ENCODE results near the gene APBA1. TPM values are rescaled to one million over a fixed set of nuclear protein-coding genes. Genes with fewer than 3 reads are reported as not detected.
"Not testable (repeated sequence)": the region's sequence is repeated elsewhere in the genome, so short reads cannot be mapped to it uniquely, and the experiment has no call there.

The APBA1 gene
- total and polyA plus RNA-seq, 5 donors from 2014 or later: 0.20 TPM; not detected in 4

GRCh38 chr9:69411931-69412740, 260.0 kb downstream of the APBA1 start:
- Mint-ChIP-seq H3K4me3 (no peak overlapping the region), H3K27ac (no peak overlapping the region), H3K27me3 (peaks cover 4% of the 10 kb centered on the region), H3K9me3 (peaks cover 0 to 3% (median 0%) of the 10 kb centered on the region in 7 donors), H3K4me1 (no peaks in the 10 kb centered on the region), H3K36me3 (no peaks in the 10 kb centered on the region)
- no peaks in the 10 kb centered on the region for H3K9me3 ChIP-seq (ENCODE audit: control insufficient read depth in 2 of 2, low read length in 2 of 2)
- no peaks in the 10 kb centered on the region for H3K4me1 ChIP-seq (ENCODE audit: control insufficient read depth, insufficient read depth, low read length, poor library complexity, severe bottlenecking)
- no peak for DNase-seq
- no peak overlapping the region for H3K4me3 ChIP-seq (ENCODE audit: low read depth, low read length)
- no peak for ATAC-seq (ENCODE audit: low read depth in 2 of 2)
- H3K27ac ChIP-seq (ENCODE audit: insufficient read depth, low read length, poor library complexity, severe bottlenecking): no peak overlapping the region
- no peaks in the 10 kb centered on the region for H3K36me3 ChIP-seq (ENCODE audit: control insufficient read depth, insufficient read depth, low read length)
- no peaks in the 10 kb centered on the region for H3K27me3 ChIP-seq (ENCODE audit: control insufficient read depth, insufficient read depth, low read length)

- H3K27ac ChIP-seq (ENCODE audit: insufficient read depth, low read length, poor library complexity, severe bottlenecking): no peak overlapping the region
- no peak overlapping the region for H3K4me3 Mint-ChIP-seq
Measured at GRCh38 chr9:69411246-69411645, 260.9 kb downstream of the APBA1 start.

GRCh38 chr9:69409936-69410335, 262.2 kb downstream of the APBA1 start:
- DNase-seq; H3K27me3 ChIP-seq (ENCODE audit: control insufficient read depth, insufficient read depth, low read length); H3K9me3 ChIP-seq (ENCODE audit: control insufficient read depth in 2 of 2, low read length in 2 of 2); H3K27ac Mint-ChIP-seq; H3K4me1 ChIP-seq (ENCODE audit: control insufficient read depth, insufficient read depth, low read length, poor library complexity, severe bottlenecking); H3K36me3 Mint-ChIP-seq; H3K4me3 ChIP-seq (ENCODE audit: low read depth, low read length); ATAC-seq (ENCODE audit: low read depth in 2 of 2); H3K4me1 Mint-ChIP-seq; H3K9me3 Mint-ChIP-seq; H3K27ac ChIP-seq (ENCODE audit: insufficient read depth, low read length, poor library complexity, severe bottlenecking); H3K27me3 Mint-ChIP-seq; H3K36me3 ChIP-seq (ENCODE audit: control insufficient read depth, insufficient read depth, low read length); H3K4me3 Mint-ChIP-seq: not testable (repeated sequence)

More at GRCh38 chr9:69411246-69411645, 260.9 kb downstream of the APBA1 start:
- DNase-seq (no peak), ATAC-seq (ENCODE audit: low read depth in 2 of 2) (no peak)
- no peaks in the 10 kb centered on the region for H3K27me3 ChIP-seq (ENCODE audit: control insufficient read depth, insufficient read depth, low read length)
- no peak overlapping the region for H3K27ac Mint-ChIP-seq
- no peaks in the 10 kb centered on the region for H3K4me1 ChIP-seq (ENCODE audit: control insufficient read depth, insufficient read depth, low read length, poor library complexity, severe bottlenecking)
- H3K9me3 Mint-ChIP-seq: peaks cover 0 to 3% (median 0%) of the 10 kb centered on the region in 7 donors
- no peaks in the 10 kb centered on the region for H3K4me1 Mint-ChIP-seq
- no peaks in the 10 kb centered on the region for H3K36me3 ChIP-seq (ENCODE audit: control insufficient read depth, insufficient read depth, low read length)
- H3K27me3 Mint-ChIP-seq: peaks cover 4% of the 10 kb centered on the region
- no peak overlapping the region for H3K4me3 ChIP-seq (ENCODE audit: low read depth, low read length)
- no peaks in the 10 kb centered on the region for H3K9me3 ChIP-seq (ENCODE audit: control insufficient read depth in 2 of 2, low read length in 2 of 2)
- H3K36me3 Mint-ChIP-seq: no peaks in the 10 kb centered on the region

DNA sequence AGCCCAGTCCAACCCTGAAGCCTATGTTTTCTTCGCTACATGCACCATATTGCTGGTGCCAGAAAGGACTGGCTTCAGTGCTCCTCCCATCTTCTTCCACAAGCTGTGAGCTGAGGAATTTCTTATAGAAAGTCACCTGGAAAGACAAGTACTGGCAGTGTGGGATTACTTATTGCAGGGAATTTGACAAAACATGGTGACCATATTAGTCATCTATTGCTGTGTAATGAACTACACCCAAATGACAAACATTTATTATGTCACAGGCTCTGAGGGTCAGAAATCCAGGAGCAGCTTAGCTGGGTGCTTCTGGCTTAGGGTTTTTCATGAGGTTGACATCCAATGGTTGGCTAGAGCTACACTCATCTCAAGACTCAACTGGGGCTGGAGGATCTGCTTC, 271.7 kb downstream of the APBA1 start:
- H3K4me3 ChIP-seq (ENCODE audit: low read depth, low read length): no peak overlapping the region
- Mint-ChIP-seq H3K9me3 (peaks cover 0 to 2% (median 0%) of the 10 kb centered on the region in 7 donors), H3K27me3 (peaks cover 12% of the 10 kb centered on the region), H3K36me3 (no peaks in the 10 kb centered on the region), H3K27ac (no peak overlapping the region), H3K4me1 (no peaks in the 10 kb centered on the region), H3K4me3 (no peak overlapping the region)
- DNase-seq (no peak), ATAC-seq (ENCODE audit: low read depth in 2 of 2) (no peak)
- H3K27ac ChIP-seq (ENCODE audit: insufficient read depth, low read length, poor library complexity, severe bottlenecking): no peak overlapping the region
- H3K27me3 ChIP-seq (ENCODE audit: control insufficient read depth, insufficient read depth, low read length): no peaks in the 10 kb centered on the region
- no peaks in the 10 kb centered on the region for H3K9me3 ChIP-seq (ENCODE audit: control insufficient read depth in 2 of 2, low read length in 2 of 2)
- H3K4me1 ChIP-seq (ENCODE audit: control insufficient read depth, insufficient read depth, low read length, poor library complexity, severe bottlenecking): no peaks in the 10 kb centered on the region
- H3K36me3 ChIP-seq (ENCODE audit: control insufficient read depth, insufficient read depth, low read length): no peaks in the 10 kb centered on the region

GRCh38 chr9:69397384-69398214, 274.6 kb downstream of the APBA1 start:
- Histone ChIP-seq H3K4me1 (ENCODE audit: control insufficient read depth, insufficient read depth, low read length, poor library complexity, severe bottlenecking) (no peaks in the 10 kb centered on the region), H3K4me3 (ENCODE audit: low read depth, low read length) (no peak overlapping the region), H3K36me3 (ENCODE audit: control insufficient read depth, insufficient read depth, low read length) (no peaks in the 10 kb centered on the region), H3K27ac (ENCODE audit: insufficient read depth, low read length, poor library complexity, severe bottlenecking) (no peak overlapping the region), H3K9me3 (ENCODE audit: control insufficient read depth in 2 of 2, low read length in 2 of 2) (no peaks in the 10 kb centered on the region), H3K27me3 (ENCODE audit: control insufficient read depth, insufficient read depth, low read length) (no peaks in the 10 kb centered on the region)
- Mint-ChIP-seq H3K27ac (no peak overlapping the region), H3K4me1 (no peaks in the 10 kb centered on the region), H3K27me3 (peaks cover 12% of the 10 kb centered on the region), H3K36me3 (no peaks in the 10 kb centered on the region), H3K9me3 (peaks cover 0 to 2% (median 0%) of the 10 kb centered on the region in 7 donors), H3K4me3 (no peak overlapping the region)
- DNase-seq (no peak), ATAC-seq (ENCODE audit: low read depth in 2 of 2) (no peak)

- no peak overlapping the region for H3K4me3 ChIP-seq (ENCODE audit: low read depth, low read length)
- no peaks in the 10 kb centered on the region for H3K36me3 Mint-ChIP-seq
- no peak overlapping the region for H3K27ac ChIP-seq (ENCODE audit: insufficient read depth, low read length, poor library complexity, severe bottlenecking)
- no peaks in the 10 kb centered on the region for H3K36me3 ChIP-seq (ENCODE audit: control insufficient read depth, insufficient read depth, low read length)
- H3K27ac Mint-ChIP-seq: no peak overlapping the region
- H3K4me3 Mint-ChIP-seq: no peak overlapping the region
- H3K4me1 ChIP-seq (ENCODE audit: control insufficient read depth, insufficient read depth, low read length, poor library complexity, severe bottlenecking): no peaks in the 10 kb centered on the region
- H3K4me1 Mint-ChIP-seq: no peaks in the 10 kb centered on the region
- DNase-seq (no peak), ATAC-seq (ENCODE audit: low read depth in 2 of 2) (no peak)
- H3K27me3 ChIP-seq (ENCODE audit: control insufficient read depth, insufficient read depth, low read length): no peaks in the 10 kb centered on the region
- H3K9me3 ChIP-seq (ENCODE audit: control insufficient read depth in 2 of 2, low read length in 2 of 2): no peaks in the 10 kb centered on the region
- H3K9me3 Mint-ChIP-seq: no peaks in the 10 kb centered on the region
- H3K27me3 Mint-ChIP-seq: peaks cover 10% of the 10 kb centered on the region
Measured at GRCh38 chr9:69396759-69397158, 275.4 kb downstream of the APBA1 start.

DNA sequence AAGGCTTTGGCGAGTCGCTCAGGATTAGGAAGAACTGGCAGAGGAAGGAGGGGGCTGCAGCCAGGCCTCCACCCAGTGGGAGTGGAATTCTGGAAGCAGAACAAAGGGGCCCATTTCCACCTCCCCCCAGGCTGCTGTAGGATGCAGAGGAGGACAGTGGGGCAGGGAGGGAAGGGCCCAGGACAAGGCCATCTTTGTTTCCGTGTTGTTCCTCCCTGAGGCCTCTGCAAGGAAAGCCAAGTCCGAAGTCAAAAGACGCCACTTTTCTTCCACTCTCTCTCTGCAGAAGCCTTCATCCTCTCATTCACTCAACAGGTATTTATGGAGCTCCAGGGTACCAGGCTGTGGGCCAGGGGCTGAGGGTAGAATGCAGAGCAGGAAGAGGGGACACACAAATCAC, 276.5 kb downstream of the APBA1 start:
- H3K27ac ChIP-seq (ENCODE audit: insufficient read depth, low read length, poor library complexity, severe bottlenecking): no peak overlapping the region
- no peak overlapping the region for H3K4me3 ChIP-seq (ENCODE audit: low read depth, low read length)
- ATAC-seq (ENCODE audit: low read depth in 2 of 2) (no peak), DNase-seq (no peak)
- no peaks in the 10 kb centered on the region for H3K27me3 ChIP-seq (ENCODE audit: control insufficient read depth, insufficient read depth, low read length)
- H3K9me3 Mint-ChIP-seq: no peaks in the 10 kb centered on the region
- H3K36me3 Mint-ChIP-seq: no peaks in the 10 kb centered on the region
- H3K27ac Mint-ChIP-seq: no peak overlapping the region
- no peaks in the 10 kb centered on the region for H3K9me3 ChIP-seq (ENCODE audit: control insufficient read depth in 2 of 2, low read length in 2 of 2)
- H3K4me1 ChIP-seq (ENCODE audit: control insufficient read depth, insufficient read depth, low read length, poor library complexity, severe bottlenecking): no peaks in the 10 kb centered on the region
- no peaks in the 10 kb centered on the region for H3K4me1 Mint-ChIP-seq
- no peak overlapping the region for H3K4me3 Mint-ChIP-seq
- peaks cover 11% of the 10 kb centered on the region for H3K27me3 Mint-ChIP-seq
- no peaks in the 10 kb centered on the region for H3K36me3 ChIP-seq (ENCODE audit: control insufficient read depth, insufficient read depth, low read length)

Data from CD4-positive, CD25-positive, alpha-beta regulatory T cell (primary cell).